ENCODE data around the gene MON1A. TPM values are rescaled to one million over a fixed set of nuclear protein-coding genes. Genes with fewer than 3 reads are reported as not detected.
A peak's percentile ranks its signal among the peaks of the same experiment; 100 is the strongest.

The MON1A gene
- total RNA-seq (10 to 100 TPM; 13.7 to 15.9 (median 15.0) TPM), polyA plus RNA-seq (10 to 100 TPM; 19.3 to 37.8 (median 28.3) TPM)
- long read RNA-seq, donor 1, transcript MON1A-203 (5 exons, 1,617 nt) = minor isoform, 5 of 26 reads
- long read RNA-seq, donor 1, transcript MON1A-201 (6 exons, 2,370 nt) = major isoform, 18 of 26 reads
- long read RNA-seq, donor 1, partial matches to known transcripts = 2 of 26 reads
- long read RNA-seq, donor 1, other reads (novel, unspliced or antisense) = 0 of 26 reads
- long read RNA-seq, donor 2, transcript MON1A-201 (6 exons, 2,370 nt) = major isoform, 25 of 32 reads
- long read RNA-seq, donor 2, transcript MON1A-203 (5 exons, 1,617 nt) = minor isoform, 5 of 32 reads
- long read RNA-seq, donor 2, partial matches to known transcripts = 1 of 32 reads
- long read RNA-seq, donor 2, other reads (novel, unspliced or antisense) = 0 of 32 reads

GRCh38 chr3:49929291-49930167 lies at the start of gene MON1A:
Gene MON1A, minus strand, starts transcription at chr3:49929811. Its CDS starts 16,465 bp downstream, at chr3:49913346.
- H3K27ac ChIP-seq = peak within 1 kb of the TSS; percentile 93
- no peaks in the 10 kb centered on the region for H3K27me3 ChIP-seq (ENCODE audit: insufficient read depth in 3 of 3, low read length in 2 of 3)
- ATAC-seq (peak; percentile 97 to 99 (median 98)), DNase-seq (peak; percentile 98)
- WGBS, 3 donors = 1% methylated on average over 47 to 56 of the region's 56 CpGs
- intact Hi-C loops (cut with DNase I) = no loop called here
- peak within 1 kb of the TSS; percentile 84 for H3K4me3 ChIP-seq
- H3K4me1 ChIP-seq = peaks cover 29% of the 10 kb centered on the region
- no peaks in the 10 kb centered on the region for H3K36me3 ChIP-seq (ENCODE audit: insufficient read depth in 1 of 2, low read depth in 1 of 2)
- no peaks in the 10 kb centered on the region for H3K9me3 ChIP-seq
- peak; percentile 24 for TF ChIP-seq CTCF (IDR thresholded peaks at IDR 0.05)

GRCh38 chr3:49976942-49977341 lies 47.3 kb upstream of the MON1A start:
- peaks cover 0 to 93% of the 10 kb centered on the region in 2 donors for H3K36me3 ChIP-seq (ENCODE audit: insufficient read depth in 1 of 2, low read depth in 1 of 2)

GRCh38 chr3:49972656-49973055 lies 43.0 kb upstream of the MON1A start:
- no peak for DNase-seq
- Histone ChIP-seq H3K4me1 (peaks cover 3% of the 10 kb centered on the region), H3K9me3 (no peaks in the 10 kb centered on the region), H3K4me3 (no peak overlapping the region), H3K36me3 (ENCODE audit: insufficient read depth in 1 of 2, low read depth in 1 of 2) (peaks cover 0 to 77% of the 10 kb centered on the region in 2 donors), H3K27ac (no peak overlapping the region), H3K27me3 (ENCODE audit: insufficient read depth in 3 of 3, low read length in 2 of 3) (no peaks in the 10 kb centered on the region)
- no peak for ATAC-seq
- no peak for TF ChIP-seq CTCF (IDR thresholded peaks at IDR 0.05)
- WGBS, 3 donors = 94 to 99% (median 96%) methylated on average over 10 of the region's 10 CpGs
- intact Hi-C loops (cut with DNase I) = no loop called here

More at GRCh38 chr3:49976942-49977341, 47.3 kb upstream of the MON1A start:
- Histone ChIP-seq H3K4me1 (peaks cover 3% of the 10 kb centered on the region), H3K27me3 (ENCODE audit: insufficient read depth in 3 of 3, low read length in 2 of 3) (no peaks in the 10 kb centered on the region), H3K27ac (no peak overlapping the region), H3K4me3 (no peak overlapping the region), H3K9me3 (no peaks in the 10 kb centered on the region)
- WGBS, 3 donors = 85 to 88% (median 85%) methylated on average over 2 of the region's 2 CpGs
- TF ChIP-seq CTCF (IDR thresholded peaks at IDR 0.05) = no peak
- DNase-seq (no peak), ATAC-seq (no peak)
- intact Hi-C loops (cut with DNase I) = no loop called here

GRCh38 chr3:49968346-49968745 lies 38.7 kb upstream of the MON1A start:
- 64 to 87% (median 65%) methylated on average over 8 of the region's 8 CpGs for WGBS, 3 donors
- Histone ChIP-seq H3K9me3 (no peaks in the 10 kb centered on the region), H3K27ac (no peak overlapping the region), H3K36me3 (ENCODE audit: insufficient read depth in 1 of 2, low read depth in 1 of 2) (peaks cover 0 to 55% of the 10 kb centered on the region in 2 donors), H3K27me3 (ENCODE audit: insufficient read depth in 3 of 3, low read length in 2 of 3) (no peaks in the 10 kb centered on the region), H3K4me3 (no peak overlapping the region), H3K4me1 (peaks cover 15% of the 10 kb centered on the region)
- intact Hi-C loops (cut with DNase I) = no loop called here
- ATAC-seq (no peak), DNase-seq (no peak)
- no peak for TF ChIP-seq CTCF (IDR thresholded peaks at IDR 0.05)
